GM21723 (cell line): ENCODE measurements around the gene CDC5L.

ENCODE experiments used
- ATAC-seq: cut with Tn5 transposase; IDR thresholded peaks from one replicate; pipeline ENCODE4 v1.9.1; 2021; ENCODE audit warnings: mild to moderate bottlenecking, moderate library complexity; ENCODE audit not compliant: unreplicated experiment

CDC5L gene

GRCh38 chr6:44410363-44410762 lies 22.9 kb downstream of the CDC5L start:
- ATAC-seq, result no peak

GRCh38 chr6:44411141-44411540 lies 23.6 kb downstream of the CDC5L start:
- ATAC-seq, result no peak

- ATAC-seq, result no peak
Observed at GRCh38 chr6:44415449-44415848, 27.9 kb downstream of the CDC5L start.

- no peak for ATAC-seq
Observed at GRCh38 chr6:44415873-44416502, 28.5 kb downstream of the CDC5L start.

GRCh38 chr6:44422531-44422930 lies 35.0 kb downstream of the CDC5L start:
- ATAC-seq, result no peak

- ATAC-seq, result no peak
Observed at GRCh38 chr6:44423306-44423705, 35.8 kb downstream of the CDC5L start.

GRCh38 chr6:44425951-44426350 lies 38.4 kb downstream of the CDC5L start:
- no peak for ATAC-seq

- ATAC-seq, result no peak
Observed at GRCh38 chr6:44428682-44429081, 41.2 kb downstream of the CDC5L start.

DNA sequence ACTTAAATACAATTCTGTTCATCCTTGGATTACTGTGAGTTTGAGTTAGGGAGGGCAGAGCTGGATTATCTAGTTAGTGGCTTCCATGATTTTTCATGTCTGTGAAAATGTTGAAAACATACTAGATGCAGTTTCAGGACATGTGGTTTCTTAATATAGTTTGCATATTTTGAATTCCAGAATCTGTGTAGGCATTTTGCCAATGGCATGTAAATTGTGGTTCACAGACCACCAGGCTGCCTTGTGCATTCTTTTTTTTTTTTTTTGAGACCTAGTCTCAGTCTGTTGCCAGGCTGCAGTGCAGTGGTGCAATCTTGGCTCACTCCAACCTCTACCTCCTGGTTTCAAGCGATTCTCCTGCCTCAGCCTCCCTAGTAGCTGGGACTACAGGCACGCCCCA lies 42.8 kb downstream of the CDC5L start:
- ATAC-seq, result no peak

DNA sequence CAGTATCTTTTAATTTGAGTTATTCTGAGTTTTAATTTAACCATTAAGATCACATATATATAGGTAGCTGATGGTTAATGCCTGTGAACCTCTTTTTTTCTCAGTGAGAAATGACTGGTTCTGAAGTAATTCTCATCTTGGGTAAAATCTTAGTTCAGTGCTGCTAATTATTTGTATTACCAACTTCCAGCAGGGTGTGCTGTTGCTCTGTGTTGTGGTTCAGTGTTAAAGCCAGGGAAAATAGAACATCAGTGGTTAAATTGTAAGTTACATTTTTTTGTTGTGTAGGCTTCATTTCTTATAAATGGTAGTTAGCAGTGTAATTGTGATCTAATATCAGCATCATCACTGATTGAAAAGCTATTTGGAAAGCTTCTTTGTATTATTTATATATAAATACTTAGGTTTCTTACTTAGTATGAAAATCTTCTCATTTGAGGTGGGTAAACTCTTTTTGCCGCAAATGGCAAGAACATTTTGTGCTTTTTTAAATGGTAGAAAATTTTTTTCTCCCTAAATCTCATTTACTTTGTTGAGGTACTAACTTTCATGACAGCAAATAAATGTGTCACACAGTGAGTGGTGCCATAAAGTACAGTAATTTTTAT lies 43.7 kb downstream of the CDC5L start:
- ATAC-seq, result peak; percentile 67

DNA sequence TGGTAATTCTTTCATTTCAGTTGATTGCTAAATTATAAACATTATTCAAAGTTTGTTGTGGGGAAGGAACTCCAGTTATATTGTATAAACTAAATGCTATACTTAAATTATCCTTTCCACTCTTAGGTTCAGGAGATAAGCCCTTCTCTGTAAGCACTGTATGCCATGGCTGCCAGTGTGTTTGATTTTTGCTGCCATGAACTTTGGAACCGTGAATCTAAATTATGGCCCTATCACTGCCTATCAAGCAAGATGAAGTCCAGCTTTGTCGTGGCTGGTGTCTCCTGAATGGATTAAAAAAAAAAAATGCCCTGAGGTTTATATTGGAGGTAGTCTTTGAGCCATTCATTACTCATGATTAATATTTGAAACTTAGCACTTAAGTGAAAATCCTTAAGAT lies 44.7 kb downstream of the CDC5L start:
- ATAC-seq, result no peak

- ATAC-seq, result no peak
Observed at GRCh38 chr6:44432726-44433125, 45.2 kb downstream of the CDC5L start.

GRCh38 chr6:44435500-44435899 lies 48.0 kb downstream of the CDC5L start:
- no peak for ATAC-seq

- no peak for ATAC-seq
Observed at GRCh38 chr6:44438827-44439226, 51.3 kb downstream of the CDC5L start.

DNA sequence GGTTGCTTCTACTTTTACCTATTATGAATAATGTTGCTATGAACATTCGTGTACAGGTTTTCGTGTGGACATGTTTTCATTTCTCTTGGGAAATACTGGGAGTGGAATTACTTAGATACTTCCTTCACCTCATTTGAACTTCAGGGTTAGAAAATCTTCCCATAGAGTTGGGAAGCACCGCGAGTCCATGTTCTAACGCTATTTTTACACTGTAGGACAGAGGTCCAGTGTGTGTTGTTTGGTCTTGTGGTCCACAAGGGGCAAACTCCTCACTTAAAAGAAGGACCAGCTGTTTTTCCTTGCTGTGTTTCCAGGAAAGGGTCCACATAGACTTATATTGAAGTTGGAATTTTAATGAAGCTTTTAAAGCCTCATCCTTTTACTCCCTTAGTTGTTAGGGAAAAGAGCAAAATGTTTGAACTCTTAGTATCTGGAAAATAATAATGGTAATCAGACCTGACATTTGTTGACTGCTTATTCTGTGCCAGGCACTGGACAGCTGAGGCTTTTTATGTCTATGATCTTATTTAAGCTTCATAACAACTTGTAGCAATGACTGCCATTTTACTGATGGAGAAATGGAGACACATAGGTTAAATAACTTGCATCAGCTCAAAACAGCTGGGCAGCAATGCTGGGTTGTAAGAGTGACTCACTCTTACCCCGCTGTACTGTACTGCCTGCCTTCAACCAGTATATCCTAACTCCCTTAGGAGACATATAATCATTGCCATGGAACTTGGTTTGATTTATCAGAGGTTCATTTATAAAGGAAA lies 52.0 kb downstream of the CDC5L start:
- no peak for ATAC-seq

- ATAC-seq, result no peak
Observed at GRCh38 chr6:44441091-44441855, 53.8 kb downstream of the CDC5L start.

- no peak for ATAC-seq
Observed at GRCh38 chr6:44442236-44442635, 54.7 kb downstream of the CDC5L start.

DNA sequence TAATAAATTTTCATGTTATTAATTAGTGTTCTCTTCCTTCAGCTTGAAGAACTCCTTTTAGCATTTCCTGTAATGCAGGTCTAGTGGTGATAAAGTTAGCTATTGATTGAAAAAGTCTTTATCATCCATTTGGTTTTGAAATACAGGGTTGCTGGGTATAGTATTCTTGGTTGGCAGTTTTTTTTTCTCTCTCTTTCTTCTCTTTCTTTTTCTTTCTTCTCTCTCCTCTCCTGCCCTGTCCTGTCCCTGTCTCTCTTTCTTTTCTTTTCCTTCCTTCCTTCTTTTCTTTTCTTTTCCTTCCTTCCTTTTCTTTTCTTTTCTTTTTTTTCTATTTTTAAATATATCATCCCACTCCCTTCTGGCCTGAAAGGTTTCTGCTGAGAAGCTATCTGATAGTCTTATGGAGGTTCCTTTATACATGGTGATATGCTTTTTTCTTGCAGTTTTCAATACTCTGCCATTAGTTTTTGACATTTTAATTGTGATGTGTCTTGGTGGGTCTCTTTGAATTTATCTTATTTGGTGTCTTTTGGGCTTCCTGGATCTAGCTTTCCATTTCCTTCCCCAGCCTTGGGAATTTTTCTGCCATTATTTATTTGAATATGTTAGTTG lies 55.4 kb downstream of the CDC5L start:
- ATAC-seq, result no peak

DNA sequence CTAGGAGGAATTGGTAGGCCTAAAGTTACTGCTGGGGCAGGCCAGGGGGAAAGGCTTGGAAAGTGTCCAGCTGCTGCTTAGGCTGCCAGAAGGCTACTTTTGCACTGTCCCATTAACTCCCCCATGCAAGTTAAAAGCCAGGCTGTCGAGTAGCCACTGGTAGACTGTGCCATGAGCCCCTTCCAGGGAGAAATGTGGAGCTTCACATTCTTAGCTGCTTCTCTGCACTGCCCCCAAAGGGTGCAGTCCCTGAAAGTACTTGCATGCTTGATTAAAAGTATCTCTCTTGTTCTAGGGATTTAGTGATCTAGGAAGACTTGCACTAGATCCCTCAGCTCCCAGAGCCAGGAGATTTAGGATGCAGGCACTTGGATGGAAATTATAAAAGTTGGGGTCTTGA lies 57.3 kb downstream of the CDC5L start:
- no peak for ATAC-seq

DNA sequence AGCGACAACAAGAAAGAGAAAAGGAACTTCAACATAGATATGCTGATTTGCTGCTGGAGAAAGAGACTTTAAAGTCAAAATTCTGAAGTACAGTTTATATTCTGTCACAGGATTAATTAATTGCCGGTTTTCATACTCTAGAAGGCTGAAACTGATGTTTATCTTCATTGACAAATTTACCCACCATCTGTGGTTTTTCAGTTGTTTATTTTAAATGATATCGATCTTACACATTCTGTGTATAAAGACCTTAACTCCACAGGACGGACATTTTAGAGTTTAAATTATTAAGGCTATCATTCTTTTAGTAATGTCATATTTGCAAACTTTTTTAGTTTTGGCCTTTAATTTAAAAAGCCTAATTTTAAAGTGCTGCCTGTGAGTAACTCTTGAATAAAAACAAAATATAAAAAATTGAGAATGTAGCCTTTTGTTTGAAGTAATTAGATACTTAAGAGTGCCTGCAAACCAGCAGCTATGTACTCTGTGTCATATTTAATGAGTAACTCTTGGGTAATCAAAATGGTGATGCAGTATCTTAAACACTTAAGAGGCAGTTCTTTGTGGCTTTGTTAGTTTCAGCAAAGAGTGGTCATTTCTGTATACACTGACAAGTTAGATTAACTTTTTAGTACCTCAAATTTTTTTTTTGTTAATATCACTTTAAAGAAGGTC lies 59.3 kb downstream of the CDC5L start:
- no peak for ATAC-seq
